ENCODE data around the gene FUT1.

- TF ChIP-seq CTCF (IDR thresholded peaks at IDR 0.05; ENCODE audit: extremely low read depth in 1 of 2, insufficient read depth in 1 of 2, low read depth in 1 of 2, low read length in 2 of 2) (no peak), POLR2AphosphoS5 (IDR thresholded peaks at IDR 0.05; ENCODE audit: insufficient read depth, low read depth, low read length) (peak; percentile 96), POLR2A (IDR thresholded peaks at IDR 0.05; ENCODE audit: low read depth, low read length) (peak; percentile 97), GATA2 (IDR thresholded peaks at IDR 0.05; ENCODE audit: insufficient read depth, insufficient read length, low read depth, low read length) (no peak), JUN (IDR thresholded peaks at IDR 0.05; ENCODE audit: borderline replicate concordance, insufficient read depth, insufficient read length, low read depth) (no peak)
Observed at GRCh38 chr19:48740164-48740972, 12.1 kb downstream of the FUT1 start, which contains the start of gene RASIP1.
